WERI-Rb-1 (cell line): ENCODE data around the gene ZNF280B.
A peak's percentile ranks its signal among the peaks of the same experiment; 100 is the strongest.

ENCODE experiments used
- DNase-seq: peaks from one replicate; pipeline ENCODE4 v3.0.0-alpha.2; 2020
- H3K27ac ChIP-seq: fragments of 250-450 bp; sonication (Bioruptor Pico); 2 replicates; pipeline ENCODE4 v1.5.1; 2020; ENCODE audit warnings: mild to moderate bottlenecking, moderate library complexity
- H3K27me3 ChIP-seq: fragments of 250-450 bp; sonication (Bioruptor Pico); 2 replicates; pipeline ENCODE4 v1.5.1; 2021; ENCODE audit warnings: mild to moderate bottlenecking, low read depth, moderate library complexity; ENCODE audit not compliant: insufficient read depth, severe bottlenecking
- H3K36me3 ChIP-seq: fragments of 250-450 bp; sonication (Bioruptor Pico); 2 replicates; pipeline ENCODE4 v1.5.1; 2020; ENCODE audit warnings: mild to moderate bottlenecking, moderate library complexity
- H3K4me3 ChIP-seq: 2 replicates; pipeline ENCODE4 v1.5.1; 2011; ENCODE audit warnings: low read depth, mild to moderate bottlenecking, control low read depth, low read length
- H3K9me3 ChIP-seq: fragments of 250-450 bp; sonication (Bioruptor Pico); 2 replicates; pipeline ENCODE4 v1.5.1; 2021; ENCODE audit warnings: mild to moderate bottlenecking, moderate library complexity; ENCODE audit not compliant: severe bottlenecking
- TF ChIP-seq, protein P1 (sequence below): IDR thresholded peaks from 2 replicates; pipeline ENCODE4 v1.5.1; 2011; ENCODE audit warnings: low read depth, mild to moderate bottlenecking, control low read depth, inconsistent platforms, low read length

ZNF280B gene

DNA sequence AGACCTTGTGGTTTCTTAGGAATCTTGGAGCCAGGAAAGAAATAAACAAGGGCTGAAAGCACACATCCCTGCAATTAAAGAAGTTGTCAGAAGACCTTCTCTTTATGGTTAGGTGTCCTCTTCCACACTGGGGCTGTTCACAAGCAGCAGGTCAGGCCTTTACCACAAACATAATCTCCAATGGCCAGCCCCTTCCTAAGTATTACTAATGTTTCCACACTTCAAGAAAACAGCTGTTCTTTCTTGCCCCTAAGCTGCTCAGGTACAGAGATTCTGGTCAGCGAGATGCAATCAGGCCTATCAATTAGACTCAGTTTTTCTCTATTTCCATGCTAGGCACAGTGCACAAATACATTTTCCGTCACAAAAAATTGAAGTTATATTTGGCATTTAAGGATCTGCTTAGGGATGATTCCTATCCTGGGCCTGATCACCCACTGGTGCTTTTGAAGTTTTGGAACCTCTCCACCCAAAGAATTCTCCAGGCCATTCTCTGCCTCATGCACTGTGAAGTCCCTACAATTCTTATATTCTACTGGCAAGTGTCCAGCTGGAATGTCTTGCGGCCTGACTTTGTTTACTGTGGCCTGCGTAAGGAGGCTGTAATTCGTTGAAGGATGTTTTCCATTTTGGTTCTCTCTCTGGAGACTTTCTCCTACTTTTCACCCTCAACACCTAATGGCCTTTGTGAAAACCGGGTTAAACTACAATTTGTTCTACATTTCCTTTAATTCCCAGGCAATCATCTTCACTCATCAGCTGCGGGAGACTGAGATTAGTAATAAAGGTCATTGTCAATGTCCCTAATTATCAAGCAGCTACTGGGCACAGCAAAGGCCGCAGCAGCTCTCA, 45.4 kb upstream of the ZNF280B start:
- TF ChIP-seq, protein P1, sequence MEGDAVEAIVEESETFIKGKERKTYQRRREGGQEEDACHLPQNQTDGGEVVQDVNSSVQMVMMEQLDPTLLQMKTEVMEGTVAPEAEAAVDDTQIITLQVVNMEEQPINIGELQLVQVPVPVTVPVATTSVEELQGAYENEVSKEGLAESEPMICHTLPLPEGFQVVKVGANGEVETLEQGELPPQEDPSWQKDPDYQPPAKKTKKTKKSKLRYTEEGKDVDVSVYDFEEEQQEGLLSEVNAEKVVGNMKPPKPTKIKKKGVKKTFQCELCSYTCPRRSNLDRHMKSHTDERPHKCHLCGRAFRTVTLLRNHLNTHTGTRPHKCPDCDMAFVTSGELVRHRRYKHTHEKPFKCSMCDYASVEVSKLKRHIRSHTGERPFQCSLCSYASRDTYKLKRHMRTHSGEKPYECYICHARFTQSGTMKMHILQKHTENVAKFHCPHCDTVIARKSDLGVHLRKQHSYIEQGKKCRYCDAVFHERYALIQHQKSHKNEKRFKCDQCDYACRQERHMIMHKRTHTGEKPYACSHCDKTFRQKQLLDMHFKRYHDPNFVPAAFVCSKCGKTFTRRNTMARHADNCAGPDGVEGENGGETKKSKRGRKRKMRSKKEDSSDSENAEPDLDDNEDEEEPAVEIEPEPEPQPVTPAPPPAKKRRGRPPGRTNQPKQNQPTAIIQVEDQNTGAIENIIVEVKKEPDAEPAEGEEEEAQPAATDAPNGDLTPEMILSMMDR = no peak
- peak; percentile 32 for DNase-seq

DNA sequence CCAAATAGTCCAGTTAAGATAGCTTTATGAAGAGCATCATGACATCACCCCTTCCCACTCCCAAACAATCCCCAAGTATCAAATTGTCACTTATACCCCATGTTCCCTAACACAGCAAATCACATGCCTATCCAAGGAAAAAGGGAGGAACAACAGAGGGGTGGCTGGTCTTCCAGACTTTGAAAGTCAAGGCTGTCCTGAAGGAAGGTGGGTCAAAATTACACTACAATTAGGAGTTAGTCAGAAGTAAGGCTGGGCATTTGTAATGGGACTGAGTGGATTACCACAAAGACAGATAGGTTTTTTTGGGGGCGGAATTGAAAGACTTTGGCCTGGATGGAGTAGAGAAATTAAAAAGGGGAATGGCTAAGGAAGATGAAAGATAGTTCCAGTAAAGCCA, 44.6 kb upstream of the ZNF280B start:
- no peaks in the 10 kb centered on the region for H3K27me3 ChIP-seq
- no peak for DNase-seq
- H3K9me3 ChIP-seq = no peaks in the 10 kb centered on the region
- no peak overlapping the region for H3K4me3 ChIP-seq
- H3K36me3 ChIP-seq = no peaks in the 10 kb centered on the region
- H3K27ac ChIP-seq = peak overlapping the region; percentile 30
- TF ChIP-seq, protein P1 = no peak

More for the DNA sequence above, 45.4 kb upstream of the ZNF280B start:
- no peaks in the 10 kb centered on the region for H3K36me3 ChIP-seq
- no peak overlapping the region for H3K4me3 ChIP-seq
- peak overlapping the region; percentile 30 for H3K27ac ChIP-seq
- H3K9me3 ChIP-seq = no peaks in the 10 kb centered on the region
- no peaks in the 10 kb centered on the region for H3K27me3 ChIP-seq

DNA sequence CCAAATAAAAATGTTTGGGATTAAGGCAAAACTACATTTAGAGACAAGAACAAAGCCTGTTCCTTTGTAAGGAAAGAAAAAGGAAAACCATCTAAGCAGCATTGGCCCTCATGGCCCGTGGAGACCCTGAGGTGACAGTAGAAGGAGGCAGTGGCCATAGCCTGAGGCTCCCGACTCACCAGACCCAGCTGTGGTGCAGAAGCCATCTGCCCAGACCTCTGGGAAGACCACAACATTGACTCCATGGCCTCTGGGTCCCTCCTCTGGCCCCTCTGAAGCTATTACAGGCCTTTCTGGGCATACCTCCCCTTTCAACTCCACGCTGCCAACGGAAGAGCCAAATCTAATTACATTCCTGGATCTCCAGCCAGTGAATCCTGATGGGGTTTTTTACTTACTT, 44.1 kb upstream of the ZNF280B start:
- Histone ChIP-seq H3K27me3 (no peaks in the 10 kb centered on the region), H3K9me3 (no peaks in the 10 kb centered on the region), H3K36me3 (no peaks in the 10 kb centered on the region), H3K4me3 (no peak overlapping the region), H3K27ac (no peak overlapping the region)
- TF ChIP-seq, protein P1 = peak; percentile 53
- peak; percentile 39 for DNase-seq

DNA sequence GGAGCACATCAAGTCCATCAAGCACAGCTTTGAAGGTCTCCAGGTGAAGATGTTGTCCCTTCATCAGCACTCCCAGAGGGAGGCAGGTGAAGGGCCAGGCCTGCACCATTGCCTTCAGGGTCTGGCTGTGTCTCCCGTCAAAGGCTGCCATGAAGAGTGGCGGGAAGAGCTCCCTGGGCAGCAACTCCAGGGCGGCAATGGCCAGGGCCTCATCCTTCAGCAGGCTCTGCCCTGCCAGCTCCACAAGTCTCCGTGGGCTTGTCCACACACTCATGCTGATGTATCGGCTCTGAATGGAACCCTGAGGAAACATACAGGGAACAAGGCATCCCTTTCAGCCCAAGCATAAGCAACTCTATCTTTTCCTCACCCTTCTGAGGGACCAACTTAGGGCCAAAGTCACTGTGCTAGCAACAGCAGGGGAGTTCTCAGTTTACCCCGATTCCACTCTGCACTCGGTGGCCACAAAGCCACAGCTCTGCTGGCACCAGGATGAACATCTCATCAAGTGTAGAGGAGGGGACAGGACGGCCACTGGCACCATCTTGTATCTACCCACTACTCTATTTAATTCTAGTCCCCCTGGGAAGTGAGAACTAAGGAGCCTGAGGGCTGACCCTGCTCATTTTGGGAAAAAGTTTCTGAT, 42.4 kb upstream of the ZNF280B start:
- no peak for DNase-seq
- Histone ChIP-seq H3K9me3 (no peaks in the 10 kb centered on the region), H3K4me3 (no peak overlapping the region), H3K27ac (no peak overlapping the region), H3K36me3 (no peaks in the 10 kb centered on the region), H3K27me3 (no peaks in the 10 kb centered on the region)
- TF ChIP-seq, protein P1 = no peak

DNA sequence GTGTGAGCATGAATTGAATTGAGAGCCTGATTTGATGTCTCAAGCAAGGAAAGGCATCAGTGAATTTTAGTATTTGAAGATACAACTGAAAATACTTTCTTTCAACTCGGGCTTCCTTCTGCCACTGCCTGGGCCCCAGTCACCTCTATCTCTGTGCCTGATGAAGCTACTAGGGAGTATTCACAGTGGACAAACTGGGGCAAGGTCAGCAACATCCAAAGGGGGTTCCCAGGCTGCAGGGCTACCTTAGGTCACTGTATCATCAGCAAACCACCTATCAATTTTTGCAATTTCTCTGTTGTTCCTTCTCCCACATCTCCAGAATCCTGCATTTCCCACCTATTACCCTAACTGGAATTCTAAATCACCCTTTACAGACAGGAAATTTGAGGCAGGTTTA, 40.4 kb upstream of the ZNF280B start:
- Histone ChIP-seq H3K27ac (no peak overlapping the region), H3K4me3 (no peak overlapping the region), H3K36me3 (no peaks in the 10 kb centered on the region), H3K27me3 (no peaks in the 10 kb centered on the region), H3K9me3 (no peaks in the 10 kb centered on the region)
- TF ChIP-seq, protein P1 = no peak
- DNase-seq = no peak
